ENCODE results near the gene CACNB3.

DNA sequence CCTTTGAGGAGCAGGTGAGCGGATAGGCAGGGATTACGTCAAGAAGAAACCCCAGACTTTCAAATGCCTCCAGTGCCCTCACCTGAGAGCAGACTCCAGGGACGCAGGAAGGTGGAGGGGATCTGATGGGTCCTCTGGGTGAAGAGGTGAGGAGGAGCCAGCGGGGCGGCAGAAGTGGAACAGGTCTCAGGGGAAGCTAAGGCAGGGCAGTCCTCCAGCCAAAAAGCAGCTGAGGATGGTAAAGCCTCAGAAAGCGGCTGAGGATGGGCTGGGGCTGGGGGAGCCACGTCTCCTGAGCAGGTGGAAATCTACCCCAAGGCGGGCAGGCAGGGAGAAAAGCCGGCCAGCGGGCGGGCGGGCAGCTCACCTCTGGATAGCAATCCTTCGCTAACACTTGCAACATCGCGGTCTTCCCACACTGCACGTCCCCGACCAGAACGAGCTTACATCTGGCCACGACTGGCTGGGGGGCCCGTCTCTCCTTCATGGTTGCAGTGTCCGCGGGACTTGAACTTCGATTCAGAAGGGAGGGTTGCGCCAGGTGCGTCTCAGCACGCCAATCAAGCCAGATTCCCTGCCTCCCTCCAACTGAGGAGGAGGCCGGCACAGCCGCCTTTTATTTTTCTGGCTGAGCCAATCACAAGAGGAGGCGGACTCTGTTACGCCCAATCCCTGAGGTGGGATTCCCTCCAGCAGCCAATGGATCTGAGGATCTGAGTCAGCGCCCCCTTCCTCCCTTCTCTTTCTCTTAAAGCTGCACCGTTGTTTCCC is 47.2 kb downstream of the CACNB3 start, which contains the start of gene RND1:
- TF ChIP-seq CTCF (IDR thresholded peaks at IDR 0.05) (peak; percentile 32), EZH2 (IDR thresholded peaks at IDR 0.05) (no peak)

All from neural progenitor cell (in vitro differentiated cells).